ENCODE measurements around the gene IRAK4.
A peak's percentile ranks its signal among the peaks of the same experiment; 100 is the strongest.
"Not testable (repeated sequence)": the region's sequence is repeated elsewhere in the genome, so short reads cannot be mapped to it uniquely, and the experiment has no call there.

Gene IRAK4

GRCh38 chr12:43758728-43759563, at the start of gene IRAK4, which contains the start of gene PUS7L:
TSS of gene IRAK4 (plus strand) at chr12:43758951. CDS start at chr12:43768112, 9,161 bp downstream.
TSS of gene PUS7L (minus strand) at chr12:43758790. CDS start at chr12:43755245, 3,545 bp downstream.
- FAIRE-seq, result peak; percentile 85

- no peak for FAIRE-seq
Observed at GRCh38 chr12:43711348-43711747, 47.4 kb upstream of the IRAK4 start.

DNA sequence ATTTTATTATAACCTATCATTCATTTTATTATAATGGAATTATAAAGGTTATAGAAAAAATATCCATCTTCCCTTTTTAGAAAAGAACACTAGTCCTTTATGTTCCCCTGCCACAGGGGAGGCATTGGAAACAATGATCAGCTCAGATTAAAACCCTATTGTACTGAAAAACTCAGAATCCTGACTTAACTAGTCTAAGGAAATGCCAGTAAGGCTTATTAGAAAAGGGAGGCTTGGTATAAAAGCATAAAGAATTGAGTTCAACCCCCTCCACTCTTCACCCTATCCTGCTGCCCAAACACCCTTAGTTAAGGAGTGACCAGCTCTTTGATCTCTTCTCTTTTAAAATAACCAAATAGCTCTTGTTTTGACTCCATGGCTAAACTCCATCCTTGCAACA, 36.1 kb upstream of the IRAK4 start:
- FAIRE-seq, result no peak

DNA sequence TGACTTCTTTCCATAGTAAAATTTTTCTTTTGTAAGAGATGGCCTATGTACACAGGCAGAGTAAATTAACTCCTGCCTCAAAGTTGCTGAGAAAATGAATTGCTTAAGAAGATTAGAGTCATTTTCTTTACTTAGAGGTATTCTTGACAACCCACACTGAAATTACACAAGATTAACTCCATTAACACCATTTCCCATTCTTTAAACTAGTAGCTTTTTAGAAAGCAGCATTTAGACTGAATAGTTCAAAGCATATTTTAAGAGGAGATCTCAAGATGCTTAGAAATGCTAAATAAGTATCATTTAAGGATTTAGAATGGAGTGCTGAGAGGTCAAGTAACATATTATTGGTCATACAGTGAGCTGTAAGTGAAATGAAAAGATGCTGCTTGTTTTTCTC, 35.6 kb upstream of the IRAK4 start:
- FAIRE-seq, result no peak

DNA sequence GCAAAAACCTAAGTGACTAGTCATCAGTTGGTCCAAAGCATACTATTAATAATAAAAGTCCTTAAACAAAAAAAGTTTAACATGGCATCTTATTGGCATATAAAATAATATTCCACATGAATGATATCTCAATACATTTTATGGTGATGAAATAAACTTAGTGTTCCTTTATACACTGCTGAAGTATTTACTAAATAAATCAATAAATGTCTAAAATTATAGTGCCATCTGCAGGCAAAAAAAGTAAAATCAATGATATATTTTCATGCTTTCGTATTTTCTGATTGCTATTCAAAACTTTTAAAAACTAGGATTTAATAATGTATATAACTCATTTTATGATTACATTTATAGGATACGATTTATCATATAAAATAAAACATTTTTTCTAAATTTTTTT, 30.6 kb upstream of the IRAK4 start:
- peak; percentile 97 for FAIRE-seq

DNA sequence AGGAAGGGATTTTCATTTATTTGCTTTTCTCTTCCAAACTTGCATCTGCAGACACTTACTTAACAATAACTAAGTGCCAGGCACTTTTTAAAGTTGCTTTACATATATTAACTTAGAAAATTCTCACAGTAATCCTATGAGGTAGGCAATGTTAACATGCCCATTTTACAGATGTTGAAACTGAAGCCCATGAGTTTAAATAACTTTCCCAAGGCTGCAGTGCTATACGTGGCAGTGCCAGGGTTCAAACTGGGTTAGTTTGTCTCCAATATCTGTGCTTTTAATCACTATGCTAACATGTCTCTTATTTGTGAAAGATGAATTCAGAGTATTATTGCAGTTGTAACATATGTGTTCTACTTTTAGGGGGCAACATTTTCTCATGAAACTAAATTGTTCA, 30.1 kb upstream of the IRAK4 start:
- FAIRE-seq, result no peak

DNA sequence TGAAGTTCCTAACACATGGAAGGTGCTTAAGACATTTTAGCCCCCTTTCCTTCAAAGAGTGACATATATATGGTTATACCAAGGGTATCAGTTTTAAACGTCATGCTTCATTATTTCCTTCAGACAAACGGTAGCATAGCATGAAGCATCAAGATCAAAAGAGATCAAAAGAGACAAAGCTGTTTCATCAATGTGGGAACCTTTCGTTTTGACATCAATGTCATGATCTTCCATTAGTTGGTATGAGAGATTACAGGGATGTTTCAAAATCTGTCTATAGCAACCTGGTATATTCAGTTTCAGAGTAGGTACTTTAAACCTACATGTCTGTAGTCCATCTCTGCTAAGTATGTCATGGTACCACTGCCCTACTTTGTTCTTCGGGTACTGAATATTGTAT, 28.5 kb upstream of the IRAK4 start:
- FAIRE-seq, result no peak

GRCh38 chr12:43733687-43734086, 25.1 kb upstream of the IRAK4 start:
- no peak for FAIRE-seq

DNA sequence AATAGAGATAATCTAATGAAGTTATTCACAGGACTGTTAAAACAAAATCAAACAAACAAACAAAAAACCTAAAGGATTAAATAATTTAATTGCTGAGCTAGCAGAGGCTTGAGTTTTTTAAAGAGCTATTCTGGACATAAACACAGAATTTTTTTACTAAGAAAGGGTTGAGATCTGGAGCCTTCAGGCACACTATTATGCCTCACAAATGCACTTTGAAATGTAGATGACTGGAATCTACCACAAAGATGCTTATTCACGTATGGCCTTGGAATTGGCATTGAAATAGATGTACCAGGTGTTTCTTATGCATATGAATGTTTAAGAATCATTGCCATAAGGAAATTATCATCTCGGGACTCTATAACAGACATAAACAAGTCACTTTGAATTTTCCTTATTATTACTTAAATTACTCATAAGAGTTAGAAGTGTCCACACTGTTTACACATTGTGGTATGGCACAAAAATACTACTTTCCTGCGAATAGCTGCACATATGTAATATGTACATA, 21.8 kb upstream of the IRAK4 start:
- no peak for FAIRE-seq

DNA sequence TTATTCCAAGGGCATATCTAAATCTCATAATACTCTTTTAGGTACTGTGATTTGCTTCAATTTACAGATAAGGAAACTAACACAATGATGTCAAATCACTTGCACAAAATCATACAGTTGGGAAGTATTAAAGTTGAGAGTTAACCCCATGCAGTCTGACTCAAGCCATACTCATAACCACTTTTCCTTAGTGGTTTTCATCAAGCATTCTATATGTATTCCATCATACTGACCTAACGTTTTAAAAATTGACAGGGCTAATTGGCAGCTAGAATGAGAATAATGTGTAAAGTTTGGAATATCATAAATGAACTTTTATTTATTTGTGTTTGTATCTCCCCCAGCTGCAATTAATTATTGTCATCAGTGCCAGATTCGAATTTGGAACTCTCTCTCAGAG, 21.1 kb upstream of the IRAK4 start:
- no peak for FAIRE-seq

- no peak for FAIRE-seq
Observed at GRCh38 chr12:43740511-43741100, 18.1 kb upstream of the IRAK4 start.

DNA sequence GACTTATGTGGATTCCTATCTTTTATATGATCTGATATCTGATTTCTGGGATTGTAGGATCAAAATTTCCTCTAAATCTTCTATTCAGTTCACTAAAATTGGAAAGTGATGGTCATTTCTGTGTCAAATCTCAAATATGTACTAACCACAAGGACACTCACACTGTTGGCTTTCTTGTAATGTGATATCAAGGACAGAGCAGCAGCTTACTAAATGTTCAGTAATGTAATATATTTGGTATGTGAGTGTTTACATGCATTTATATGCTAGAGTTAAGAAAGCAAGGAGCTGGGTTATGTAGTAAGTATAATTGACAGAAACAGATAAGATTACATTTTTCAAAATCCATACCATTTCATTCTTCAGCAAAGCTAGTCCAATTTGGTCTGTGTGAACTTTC, 16.6 kb upstream of the IRAK4 start:
- FAIRE-seq, result no peak

DNA sequence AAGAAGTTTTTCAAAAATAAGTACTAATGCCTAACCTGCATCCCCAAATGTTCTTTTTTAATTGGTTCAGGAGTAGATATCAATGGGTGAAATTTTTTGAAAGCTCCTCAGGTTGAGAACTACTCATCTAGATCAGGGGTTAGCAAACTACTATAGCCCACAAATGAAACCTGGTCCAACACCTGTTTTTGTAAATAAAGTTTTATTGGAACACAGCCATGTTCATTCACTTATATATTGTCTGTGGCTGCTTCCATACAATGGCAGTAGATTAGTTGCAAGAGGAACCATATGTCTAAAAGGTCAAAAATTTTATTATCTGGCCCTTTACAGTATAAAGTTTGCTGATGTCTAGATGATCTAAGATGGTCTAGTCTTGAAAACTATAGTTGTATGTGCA, 13.9 kb upstream of the IRAK4 start:
- FAIRE-seq, result no peak

DNA sequence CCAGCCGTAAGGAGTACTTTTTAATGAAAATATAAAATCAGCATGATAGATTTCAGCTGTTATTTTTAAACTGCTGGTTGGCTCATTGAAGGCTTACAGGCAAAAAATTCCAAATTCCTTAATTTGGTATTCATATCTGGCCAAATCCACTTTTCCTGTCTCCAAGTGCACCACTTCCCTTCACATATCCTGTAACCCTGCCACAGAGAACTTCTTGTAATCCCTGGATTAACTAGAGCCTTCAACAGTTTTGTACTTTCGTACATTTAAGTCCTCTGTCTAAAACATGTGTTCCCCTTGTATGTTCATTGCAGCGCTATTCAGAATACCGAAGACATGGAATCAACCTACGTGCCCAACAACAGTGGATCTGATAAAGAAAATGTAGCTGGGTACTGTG, 9.7 kb upstream of the IRAK4 start:
- no peak for FAIRE-seq

GRCh38 chr12:43750814-43751213, 7.9 kb upstream of the IRAK4 start:
- no peak for FAIRE-seq

- FAIRE-seq, result not testable (repeated sequence)
Observed at GRCh38 chr12:43751360-43751759, 7.4 kb upstream of the IRAK4 start.

GRCh38 chr12:43754015-43754414, 4.7 kb upstream of the IRAK4 start:
- FAIRE-seq, result no peak

- FAIRE-seq, result no peak
Observed at GRCh38 chr12:43758247-43758727, 464 bp upstream of the IRAK4 start.

DNA sequence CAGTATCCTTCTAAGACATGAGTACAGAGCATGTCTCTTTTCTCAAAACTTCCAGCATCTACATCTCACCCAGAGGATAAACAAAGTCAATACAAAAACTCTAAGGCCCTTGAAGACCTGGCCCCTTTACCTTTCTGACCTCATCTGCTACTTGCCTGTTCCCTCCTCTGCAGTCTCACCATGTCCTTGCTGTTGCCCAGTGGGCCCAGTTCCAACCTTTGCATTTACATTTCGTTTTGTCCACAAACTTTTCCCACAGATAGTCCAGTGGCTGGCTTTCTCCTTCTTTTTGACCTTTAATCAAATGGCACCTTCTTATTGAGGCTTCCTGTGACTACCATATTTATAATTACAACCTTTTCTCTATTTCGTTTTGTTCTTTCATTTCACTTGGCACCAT, 1.6 kb downstream of the IRAK4 start:
- no peak for FAIRE-seq

DNA sequence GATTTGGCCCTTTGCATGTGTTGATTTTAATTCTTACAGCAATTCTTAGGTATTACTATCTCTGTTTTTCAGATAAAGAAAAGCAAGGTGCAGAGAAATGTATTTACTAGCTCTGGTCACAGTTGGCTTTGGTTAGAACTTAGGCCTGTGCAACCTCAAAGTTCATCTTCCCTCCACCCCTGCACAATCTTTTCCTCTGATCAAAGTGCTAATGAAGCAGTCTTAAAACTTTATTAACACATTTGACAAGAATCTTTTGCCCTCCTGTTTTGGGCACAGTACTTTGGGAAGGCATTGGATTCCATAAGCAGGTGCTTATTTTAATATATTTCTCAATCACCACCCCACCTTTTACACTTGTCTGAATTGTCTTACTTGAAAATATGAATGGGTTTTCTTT, 2.7 kb downstream of the IRAK4 start:
- no peak for FAIRE-seq

GRCh38 chr12:43762596-43762995, 3.8 kb downstream of the IRAK4 start:
- no peak for FAIRE-seq

- FAIRE-seq, result no peak
Observed at GRCh38 chr12:43763769-43764168, 5.0 kb downstream of the IRAK4 start.

DNA sequence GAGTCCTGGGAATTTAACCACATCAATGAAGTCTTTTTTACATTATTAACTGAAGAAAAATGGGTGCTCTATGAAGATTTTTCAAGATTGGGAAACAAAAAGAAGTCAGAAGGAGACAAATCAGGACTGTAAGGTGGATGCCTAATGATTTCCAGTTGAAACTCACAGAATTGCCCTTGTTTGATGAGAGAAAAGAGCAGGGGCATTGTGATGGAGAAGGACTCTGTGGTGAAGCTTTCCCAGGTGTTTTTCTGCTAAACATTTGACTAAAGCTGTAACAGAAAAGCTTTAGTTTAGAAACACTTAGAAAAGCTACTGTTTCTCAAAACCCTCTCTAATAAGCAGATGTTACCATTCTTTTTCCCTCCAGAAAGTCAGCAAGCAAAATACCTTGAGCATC, 5.8 kb downstream of the IRAK4 start:
- FAIRE-seq, result no peak

DNA sequence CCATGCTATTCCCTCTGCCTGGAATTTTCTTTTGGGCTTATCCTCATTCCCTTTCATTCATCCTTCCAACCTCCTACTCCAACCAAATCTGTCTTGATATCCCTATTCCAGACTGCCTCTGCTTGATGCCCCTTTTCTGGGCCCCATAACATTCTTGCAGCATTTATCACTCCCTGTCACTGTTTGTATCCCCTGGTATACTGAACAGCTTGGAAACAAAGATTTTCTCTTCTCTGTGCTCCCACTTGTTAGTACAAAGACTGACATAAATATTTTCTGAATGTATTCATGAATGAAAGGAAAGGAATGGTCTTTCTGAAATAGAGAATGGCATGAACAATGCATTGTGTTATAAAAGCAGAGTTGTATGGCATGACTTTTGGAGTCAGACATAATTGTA, 7.5 kb downstream of the IRAK4 start:
- FAIRE-seq, result no peak
